Measurements from ENCODE around the gene SEMA4D. TPM values are rescaled to one million over a fixed set of nuclear protein-coding genes. Genes with fewer than 3 reads are reported as not detected.
A peak's percentile ranks its signal among the peaks of the same experiment; 100 is the strongest.

SEMA4D gene
- total RNA-seq, 1 experiment from 2014 or later, result 8.0 TPM

GRCh38 chr9:89528540-89528939, 30.6 kb upstream of the SEMA4D start:
- intact Hi-C loops (cut with micrococcal nuclease), result no loop called here
- H3K9ac ChIP-seq (ENCODE audit: low read length), result no peak overlapping the region
- H3K27ac ChIP-seq (ENCODE audit: low read length), result peak overlapping the region; percentile 32; the same call in 1 of the 2 replicates
- H4K20me1 ChIP-seq (ENCODE audit: low read length), result no peaks in the 10 kb centered on the region
- CTCF ChIA-PET, result interaction anchor here (0.6 kb wide), 1 partner anchor 155 kb away, joined by 3 read pairs; no protein-coding TSS in a partner anchor
- ATAC-seq, result peak; percentile 81
- no peaks in the 10 kb centered on the region for H3K27me3 ChIP-seq (ENCODE audit: low read length)
- H3K4me2 ChIP-seq (ENCODE audit: low read length), result 0 out of 2 replicates have a peak overlapping the region, but pooled peaks have one; percentile 9
- H3K4me3 ChIP-seq (ENCODE audit: low read length), result no peak overlapping the region
- no peaks in the 10 kb centered on the region for H3F3A ChIP-seq (ENCODE audit: low read length, unreplicated experiment)
- H3K4me1 ChIP-seq (ENCODE audit: insufficient read depth, low read length), result peaks cover 21% of the 10 kb centered on the region
- DNase-seq, result peak; percentile 51
- H3K9me2 ChIP-seq (replicated peaks; ENCODE audit: low read length), result no peaks in the 10 kb centered on the region
- H2AFZ ChIP-seq (ENCODE audit: low read length), result no peak overlapping the region
- POLR2A ChIA-PET (ENCODE audit: unreplicated experiment), result no interaction called here
- no peaks in the 10 kb centered on the region for H3K79me2 ChIP-seq (ENCODE audit: low read length)
- TF ChIP-seq EZH2 (IDR thresholded peaks at IDR 0.05; ENCODE audit: low read length, unreplicated experiment) (no peak), CTCF (conservative IDR thresholded peaks at IDR 0.05; ENCODE audit: low read depth, low read length) (no peak), EZH2phosphoT487 (IDR thresholded peaks at IDR 0.05; ENCODE audit: borderline replicate concordance, low read length) (no peak)
- H3K36me3 ChIP-seq (ENCODE audit: low read depth, low read length), result no peaks in the 10 kb centered on the region
- no peaks in the 10 kb centered on the region for H3K9me3 ChIP-seq (ENCODE audit: low read length)
- BruUV-seq (replicated peaks), result no TSS peak

- ATAC-seq (no peak), DNase-seq (no peak)
- Histone ChIP-seq H3K4me2 (ENCODE audit: low read length) (0 out of 2 replicates have a peak overlapping the region, but pooled peaks have one; percentile 9), H3K9me2 (replicated peaks; ENCODE audit: low read length) (no peaks in the 10 kb centered on the region), H3F3A (ENCODE audit: low read length, unreplicated experiment) (no peaks in the 10 kb centered on the region), H3K27ac (ENCODE audit: low read length) (peak overlapping the region; percentile 32), H3K27me3 (ENCODE audit: low read length) (no peaks in the 10 kb centered on the region), H2AFZ (ENCODE audit: low read length) (no peak overlapping the region), H3K4me3 (ENCODE audit: low read length) (no peak overlapping the region), H3K79me2 (ENCODE audit: low read length) (no peaks in the 10 kb centered on the region), H3K4me1 (ENCODE audit: insufficient read depth, low read length) (peaks cover 21% of the 10 kb centered on the region), H3K36me3 (ENCODE audit: low read depth, low read length) (no peaks in the 10 kb centered on the region), H3K9me3 (ENCODE audit: low read length) (no peaks in the 10 kb centered on the region), H3K9ac (ENCODE audit: low read length) (no peak overlapping the region), H4K20me1 (ENCODE audit: low read length) (no peaks in the 10 kb centered on the region)
- BruUV-seq (replicated peaks), result no TSS peak
- intact Hi-C loops (cut with micrococcal nuclease), result no loop called here
- POLR2A ChIA-PET (ENCODE audit: unreplicated experiment), result no interaction called here
- TF ChIP-seq CTCF (conservative IDR thresholded peaks at IDR 0.05; ENCODE audit: low read depth, low read length), result no peak
- no peak for TF ChIP-seq EZH2phosphoT487 (IDR thresholded peaks at IDR 0.05; ENCODE audit: borderline replicate concordance, low read length)
- TF ChIP-seq EZH2 (IDR thresholded peaks at IDR 0.05; ENCODE audit: low read length, unreplicated experiment), result no peak
- CTCF ChIA-PET, result interaction anchor here (0.6 kb wide), 1 partner anchor 155 kb away, joined by 3 read pairs; no protein-coding TSS in a partner anchor
These were observed 30.2 kb upstream of the SEMA4D start for GRCh38 chr9:89528131-89528530.

GRCh38 chr9:89527084-89527483, 29.2 kb upstream of the SEMA4D start:
- H3K36me3 ChIP-seq (ENCODE audit: low read depth, low read length), result no peaks in the 10 kb centered on the region
- CTCF ChIA-PET, result no interaction called here
- no peaks in the 10 kb centered on the region for H4K20me1 ChIP-seq (ENCODE audit: low read length)
- DNase-seq (no peak), ATAC-seq (no peak)
- no peak overlapping the region for H3K9ac ChIP-seq (ENCODE audit: low read length)
- H3K27me3 ChIP-seq (ENCODE audit: low read length), result no peaks in the 10 kb centered on the region
- H3K4me3 ChIP-seq (ENCODE audit: low read length), result no peak overlapping the region
- intact Hi-C loops (cut with micrococcal nuclease), result no loop called here
- no peak overlapping the region for H3K27ac ChIP-seq (ENCODE audit: low read length)
- H2AFZ ChIP-seq (ENCODE audit: low read length), result no peak overlapping the region
- no peaks in the 10 kb centered on the region for H3F3A ChIP-seq (ENCODE audit: low read length, unreplicated experiment)
- no peak overlapping the region for H3K4me2 ChIP-seq (ENCODE audit: low read length)
- H3K9me2 ChIP-seq (replicated peaks; ENCODE audit: low read length), result no peaks in the 10 kb centered on the region
- no TSS peak for BruUV-seq (replicated peaks)
- POLR2A ChIA-PET (ENCODE audit: unreplicated experiment), result no interaction called here
- H3K79me2 ChIP-seq (ENCODE audit: low read length), result no peaks in the 10 kb centered on the region
- no peaks in the 10 kb centered on the region for H3K9me3 ChIP-seq (ENCODE audit: low read length)
- peaks cover 29% of the 10 kb centered on the region for H3K4me1 ChIP-seq (ENCODE audit: insufficient read depth, low read length)
- TF ChIP-seq EZH2phosphoT487 (IDR thresholded peaks at IDR 0.05; ENCODE audit: borderline replicate concordance, low read length) (no peak), CTCF (conservative IDR thresholded peaks at IDR 0.05; ENCODE audit: low read depth, low read length) (no peak), EZH2 (IDR thresholded peaks at IDR 0.05; ENCODE audit: low read length, unreplicated experiment) (no peak)
